Trophoblast cell (in vitro differentiated cells and primary cell): ENCODE data around the gene GYPA.
"Not testable (repeated sequence)": the region's sequence is repeated elsewhere in the genome, so short reads cannot be mapped to it uniquely, and the experiment has no call there.

Experiments used
- DNase-seq, 2 donors: peaks; one replicate each; pipeline ENCODE4 v3.0.0-alpha.2; 2016
- H2AFZ ChIP-seq: 2 replicates; pipeline ENCODE4 v1.6.1; 2013; ENCODE audit warnings: low read length, moderate library complexity, mild to moderate bottlenecking; ENCODE audit not compliant: insufficient read depth, poor library complexity
- H2AK5ac ChIP-seq: 2 replicates; pipeline ENCODE4 v1.6.1; 2013; ENCODE audit warnings: mild to moderate bottlenecking, low read length
- H2BK120ac ChIP-seq: 2 replicates; pipeline ENCODE4 v1.6.1; 2013; ENCODE audit warnings: low read length, mild to moderate bottlenecking, moderate library complexity; ENCODE audit not compliant: insufficient read depth, poor library complexity
- H2BK12ac ChIP-seq: 2 replicates; pipeline ENCODE4 v1.6.1; 2013; ENCODE audit warnings: mild to moderate bottlenecking, low read length, moderate library complexity
- H2BK5ac ChIP-seq: 2 replicates; pipeline ENCODE4 v1.6.1; 2013; ENCODE audit warnings: low read length, low read depth, moderate library complexity, mild to moderate bottlenecking; ENCODE audit not compliant: poor library complexity
- H3K14ac ChIP-seq: 2 replicates; pipeline ENCODE4 v1.6.1; 2013; ENCODE audit warnings: mild to moderate bottlenecking, low read length
- H3K18ac ChIP-seq: 2 replicates; pipeline ENCODE4 v1.6.1; 2013; ENCODE audit warnings: mild to moderate bottlenecking, low read length
- H3K23ac ChIP-seq: 2 replicates; pipeline ENCODE4 v1.6.1; 2013; ENCODE audit warnings: low read length
- H3K27ac ChIP-seq: 2 replicates; pipeline ENCODE4 v1.5.1; 2013; ENCODE audit warnings: low read depth, mild to moderate bottlenecking, inconsistent platforms, low read length, moderate library complexity
- H3K27me3 ChIP-seq: 2 replicates; pipeline ENCODE4 v1.6.1; 2013; ENCODE audit warnings: inconsistent platforms, mild to moderate bottlenecking, low read length, moderate library complexity; ENCODE audit not compliant: insufficient read depth
- H3K36me3 ChIP-seq, 2 experiments: 1 replicate in 1 of 2; 2 replicates in 1 of 2; pipeline ENCODE4 v1.6.1; 2013; ENCODE audit warnings: low read length in 2 of 2, mild to moderate bottlenecking in 2 of 2, moderate library complexity in 1 of 2; ENCODE audit not compliant: insufficient read depth in 2 of 2, control insufficient read depth in 1 of 2
- H3K4ac ChIP-seq: 2 replicates; pipeline ENCODE4 v1.6.1; 2013; ENCODE audit warnings: low read depth, mild to moderate bottlenecking, low read length, moderate library complexity
- H3K4me1 ChIP-seq, 2 experiments: 1 replicate in 1 of 2; 2 replicates in 1 of 2; pipeline ENCODE4 v1.6.1; 2013; ENCODE audit warnings: low read length in 2 of 2, mild to moderate bottlenecking in 2 of 2, moderate library complexity in 1 of 2; ENCODE audit not compliant: insufficient read depth in 2 of 2, control insufficient read depth in 1 of 2
- H3K4me2 ChIP-seq: 2 replicates; pipeline ENCODE4 v1.6.1; 2013; ENCODE audit warnings: inconsistent platforms, mild to moderate bottlenecking, low read length, moderate library complexity
- H3K4me3 ChIP-seq: 2 replicates; pipeline ENCODE4 v1.5.1; 2013; ENCODE audit warnings: mild to moderate bottlenecking, low read depth, low read length, inconsistent platforms
- H3K79me1 ChIP-seq: one replicate; pipeline ENCODE4 v1.6.1; 2013; ENCODE audit warnings: low read length
- H3K79me2 ChIP-seq: 2 replicates; pipeline ENCODE4 v1.6.1; 2013; ENCODE audit warnings: low read length, mild to moderate bottlenecking; ENCODE audit not compliant: control insufficient read depth, insufficient read depth, poor library complexity
- H3K9ac ChIP-seq: 2 replicates; pipeline ENCODE4 v1.6.1; 2013; ENCODE audit warnings: mild to moderate bottlenecking, low read length
- H3K9me3 ChIP-seq: 2 replicates; pipeline ENCODE4 v1.6.1; 2013; ENCODE audit warnings: low read depth, mild to moderate bottlenecking, control low read depth, inconsistent platforms, low read length; ENCODE audit not compliant: insufficient read depth
- H4K12ac ChIP-seq: 2 replicates; pipeline ENCODE4 v1.6.1; 2013; ENCODE audit warnings: low read depth, mild to moderate bottlenecking, low read length, moderate library complexity
- H4K8ac ChIP-seq: 2 replicates; pipeline ENCODE4 v1.6.1; 2013; ENCODE audit warnings: low read depth, mild to moderate bottlenecking, low read length, moderate library complexity
- H4K91ac ChIP-seq: one replicate; pipeline ENCODE4 v1.6.1; 2013; ENCODE audit warnings: low read depth, mild to moderate bottlenecking, low read length, moderate library complexity
- WGBS: extraction: QIAGEN DNeasy Blood & Tissue Kit; methylation state at CpG from one replicate; pipeline ENCODE4 v1.1.7; 2013; ENCODE audit warnings: missing lambda C conversion rate; ENCODE audit not compliant: insufficient read length, insufficient coverage; ENCODE audit errors: extremely low coverage; 5-methylcytosine and 5-hydroxymethylcytosine counted together

GYPA gene

DNA sequence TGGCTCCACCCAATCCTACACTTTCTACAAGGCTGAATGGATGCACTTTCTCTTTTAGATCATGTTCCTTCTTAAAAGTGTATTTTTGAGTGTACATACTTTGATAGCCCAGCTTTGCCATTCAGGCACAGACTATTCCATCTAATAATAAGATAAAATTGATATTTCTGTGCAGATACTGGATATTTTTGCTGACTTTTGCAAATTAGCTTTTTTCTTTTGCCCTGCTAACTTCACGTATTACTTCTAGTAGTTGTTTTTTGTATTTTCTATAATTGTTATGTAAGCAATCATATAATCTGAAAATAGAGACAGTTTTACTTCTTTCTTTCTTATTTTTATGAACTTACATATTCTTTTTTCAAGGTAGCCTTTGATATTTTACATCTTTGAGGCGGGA is 13.5 kb upstream of the GYPA start:
- Histone ChIP-seq H2BK12ac (no peak overlapping the region), H2BK120ac (no peak overlapping the region), H2AFZ (no peak overlapping the region), H3K18ac (no peak overlapping the region), H4K8ac (no peak overlapping the region), H3K9me3 (no peaks in the 10 kb centered on the region), H3K9ac (no peak overlapping the region), H3K14ac (no peak overlapping the region), H3K23ac (no peak overlapping the region), H2BK5ac (no peak overlapping the region), H4K91ac (no peak overlapping the region), H3K27ac (no peak overlapping the region), H3K4ac (no peak overlapping the region), H3K4me1 (no peaks in the 10 kb centered on the region), H3K4me2 (no peak overlapping the region), H2AK5ac (no peak overlapping the region), H3K36me3 (no peaks in the 10 kb centered on the region), H3K27me3 (no peaks in the 10 kb centered on the region), H3K79me1 (no peaks in the 10 kb centered on the region), H3K79me2 (no peaks in the 10 kb centered on the region), H4K12ac (no peak overlapping the region), H3K4me3 (no peak overlapping the region)
- no peak for DNase-seq
- WGBS = no CpG with 5 or more reads among the region's 2 CpGs

DNA sequence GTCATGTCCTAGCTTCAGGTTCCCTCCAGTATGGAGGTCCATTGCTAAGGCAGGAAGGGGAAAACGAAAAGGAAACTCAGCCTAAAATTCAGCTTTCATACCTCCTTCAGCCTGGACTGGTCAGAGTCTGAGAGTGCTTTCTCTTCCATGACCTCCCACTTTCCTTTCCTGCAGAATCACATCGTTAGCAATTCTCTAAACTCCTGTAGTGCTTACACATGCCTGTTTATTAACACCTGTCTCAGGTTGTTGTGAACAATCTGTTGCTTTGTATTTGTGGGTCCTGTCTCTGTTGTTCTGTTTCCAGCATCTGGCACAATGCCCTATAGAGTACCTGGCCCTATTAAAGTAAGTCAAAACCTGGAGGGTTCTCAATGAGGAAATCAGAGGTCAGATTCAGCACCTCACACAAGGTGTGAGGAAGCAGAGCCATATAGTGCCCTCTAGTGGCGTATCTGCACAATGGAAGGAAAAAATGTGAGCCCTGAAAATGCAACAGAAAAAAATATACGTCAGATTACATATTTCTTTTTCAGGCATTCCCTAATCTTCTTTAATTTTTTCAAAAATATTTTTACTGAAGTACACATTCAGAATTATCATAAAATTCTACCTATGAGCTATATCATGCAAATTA is 2.3 kb upstream of the GYPA start:
- not testable (repeated sequence) for H3K36me3 ChIP-seq, H4K8ac ChIP-seq, H3K27ac ChIP-seq, H2AK5ac ChIP-seq, H3K4me3 ChIP-seq, H3K4me1 ChIP-seq, H2BK12ac ChIP-seq, H3K18ac ChIP-seq, H3K23ac ChIP-seq, H2BK120ac ChIP-seq, H3K9me3 ChIP-seq, H3K79me1 ChIP-seq, H3K9ac ChIP-seq, H4K12ac ChIP-seq, H2BK5ac ChIP-seq, H3K79me2 ChIP-seq, H2AFZ ChIP-seq, H3K27me3 ChIP-seq, H3K4me2 ChIP-seq, H3K4ac ChIP-seq, H3K14ac ChIP-seq, H4K91ac ChIP-seq
- DNase-seq = peak; percentile 3 to 59
- WGBS = no CpG with 5 or more reads among the region's 4 CpGs

DNA sequence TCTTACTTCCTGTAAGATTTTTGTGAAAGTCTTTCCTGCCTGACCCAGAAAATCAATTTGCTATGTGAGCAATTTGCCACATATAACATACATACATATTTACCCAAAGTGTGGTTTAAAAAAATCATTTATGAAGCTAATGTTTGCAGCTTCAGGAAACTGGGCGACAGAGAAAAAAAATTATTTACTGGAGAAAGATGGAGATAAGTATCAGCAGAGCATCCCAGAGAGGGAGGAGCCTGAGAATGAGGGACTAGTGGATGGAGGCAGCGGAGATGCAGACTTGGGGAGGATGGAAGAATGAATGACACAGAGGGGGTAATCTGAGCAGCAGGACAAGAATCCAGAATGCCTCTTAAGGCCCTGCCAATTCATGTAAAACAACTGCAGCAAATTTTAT is 975 bp upstream of the GYPA start:
- H3K4me3 ChIP-seq = no peak overlapping the region
- H3K14ac ChIP-seq = no peak overlapping the region
- WGBS = no CpG with 5 or more reads among the region's 2 CpGs

DNA sequence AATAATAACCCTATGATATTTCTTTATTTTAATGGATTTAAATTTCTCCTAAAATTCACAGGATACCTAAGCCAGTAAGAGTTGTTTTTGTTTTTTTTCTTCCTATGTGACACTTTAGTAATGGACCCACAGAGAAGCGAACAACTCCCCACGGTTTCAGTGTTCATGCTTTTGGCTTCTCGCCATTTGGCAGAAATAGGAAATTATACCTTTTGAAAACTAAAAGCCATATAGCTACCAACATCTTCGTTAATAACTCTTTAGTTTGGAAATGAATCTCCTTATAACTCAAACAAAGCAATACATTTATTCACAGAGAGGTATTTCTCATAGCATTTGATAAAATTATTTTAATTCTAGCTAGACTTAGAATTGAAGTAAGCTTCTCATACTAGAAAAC is 527 bp downstream of the GYPA start:
- not testable (repeated sequence) for H2AFZ ChIP-seq, H3K4ac ChIP-seq, H3K27me3 ChIP-seq, H3K14ac ChIP-seq, H3K18ac ChIP-seq, H3K4me3 ChIP-seq, H3K36me3 ChIP-seq, H3K23ac ChIP-seq, H4K8ac ChIP-seq, H4K91ac ChIP-seq, DNase-seq, H2BK120ac ChIP-seq, H3K79me2 ChIP-seq, H2AK5ac ChIP-seq, H3K9ac ChIP-seq, H2BK5ac ChIP-seq, H4K12ac ChIP-seq, H3K9me3 ChIP-seq, H3K27ac ChIP-seq, H3K4me1 ChIP-seq, H3K4me2 ChIP-seq, H2BK12ac ChIP-seq, H3K79me1 ChIP-seq
- WGBS = no CpG with 5 or more reads among the region's 4 CpGs

More for the DNA sequence above, 975 bp upstream of the GYPA start:
- Histone ChIP-seq H3K4ac (no peak overlapping the region), H3K9ac (no peak overlapping the region), H3K18ac (no peak overlapping the region), H3K4me1 (no peaks in the 10 kb centered on the region), H3K27me3 (no peaks in the 10 kb centered on the region), H2BK5ac (no peak overlapping the region), H3K4me2 (no peak overlapping the region), H2AK5ac (no peak overlapping the region), H3K27ac (no peak overlapping the region), H3K9me3 (no peaks in the 10 kb centered on the region), H3K23ac (no peak overlapping the region), H4K91ac (no peak overlapping the region), H4K8ac (no peak overlapping the region), H3K79me2 (no peaks in the 10 kb centered on the region), H2BK120ac (no peak overlapping the region), H3K79me1 (no peaks in the 10 kb centered on the region), H2AFZ (no peak overlapping the region), H4K12ac (no peak overlapping the region), H2BK12ac (no peak overlapping the region), H3K36me3 (no peaks in the 10 kb centered on the region)
- DNase-seq = no peak
